HG03097 (cell line): ENCODE results near the gene KRTAP5-7.

Source experiments
- ATAC-seq: cut with Tn5 transposase; IDR thresholded peaks from one replicate; pipeline ENCODE4 v1.9.1; 2021; ENCODE audit not compliant: unreplicated experiment, low FRiP score

Gene KRTAP5-7

GRCh38 chr11:71495286-71496230 lies 31.5 kb upstream of the KRTAP5-7 start:
- no peak for ATAC-seq

GRCh38 chr11:71496421-71496820 lies 30.6 kb upstream of the KRTAP5-7 start:
- ATAC-seq: no peak

GRCh38 chr11:71498091-71498490 lies 29.0 kb upstream of the KRTAP5-7 start:
- no peak for ATAC-seq

DNA sequence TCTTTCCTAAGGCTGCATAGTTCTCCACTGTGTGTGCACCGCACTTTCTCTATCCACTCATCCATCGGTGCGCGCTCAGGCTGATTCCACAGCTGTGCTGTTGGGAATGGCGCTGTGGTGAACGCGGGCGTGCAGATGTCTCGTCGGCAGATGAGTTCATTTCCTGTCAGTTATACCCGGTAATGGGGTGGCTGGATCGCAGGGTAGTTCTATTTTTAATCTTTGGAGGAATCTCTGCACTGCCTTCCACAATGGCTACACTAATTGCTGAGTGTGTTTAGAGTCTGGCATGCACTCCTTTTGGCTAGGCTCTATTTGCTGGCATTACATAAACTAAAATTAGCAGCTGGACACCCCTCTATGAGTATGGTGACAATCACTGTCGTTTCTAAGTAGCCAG lies 27.9 kb upstream of the KRTAP5-7 start:
- ATAC-seq: no peak

DNA sequence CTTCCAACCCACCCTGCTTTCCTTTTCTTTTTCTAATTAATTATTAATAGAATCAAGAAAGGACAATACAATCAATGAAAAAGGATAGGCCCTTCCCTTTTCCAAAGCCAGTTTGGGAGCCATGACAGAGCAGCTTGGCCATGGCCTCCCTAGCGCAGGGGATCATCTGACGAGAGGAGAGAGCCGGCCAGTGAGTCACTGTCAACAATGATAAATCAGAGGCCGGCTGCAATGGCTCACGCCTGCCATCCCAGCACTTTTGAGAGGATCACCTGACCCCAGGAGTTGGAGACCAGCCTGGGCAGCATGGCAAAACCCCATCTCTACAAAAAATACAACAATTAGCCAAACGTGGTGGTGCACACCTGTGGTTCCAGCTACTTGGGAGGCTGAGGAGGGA lies 27.5 kb upstream of the KRTAP5-7 start:
- ATAC-seq: no peak

DNA sequence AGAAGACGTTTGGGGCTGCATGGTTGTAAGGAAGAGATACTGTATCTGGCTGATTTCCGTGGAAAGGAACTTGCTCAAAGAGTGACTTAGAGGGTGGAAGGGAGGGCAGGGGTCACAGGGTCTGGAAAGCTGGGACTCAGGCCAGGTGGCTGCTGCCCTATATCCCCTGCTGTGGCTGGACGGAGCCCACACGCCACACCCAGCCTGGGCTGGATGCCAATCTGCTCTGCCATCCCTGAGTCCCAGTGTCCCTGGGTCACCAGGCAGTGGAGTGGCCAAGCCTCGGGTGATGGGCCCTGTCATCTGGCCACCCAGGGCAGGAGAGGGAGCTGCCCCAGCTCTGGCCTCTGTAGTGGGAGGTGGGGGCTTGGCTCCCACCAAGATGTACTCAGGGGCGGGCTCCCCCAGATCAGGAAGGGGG lies 26.5 kb upstream of the KRTAP5-7 start:
- no peak for ATAC-seq

GRCh38 chr11:71501071-71501985 lies 25.7 kb upstream of the KRTAP5-7 start:
- no peak for ATAC-seq

DNA sequence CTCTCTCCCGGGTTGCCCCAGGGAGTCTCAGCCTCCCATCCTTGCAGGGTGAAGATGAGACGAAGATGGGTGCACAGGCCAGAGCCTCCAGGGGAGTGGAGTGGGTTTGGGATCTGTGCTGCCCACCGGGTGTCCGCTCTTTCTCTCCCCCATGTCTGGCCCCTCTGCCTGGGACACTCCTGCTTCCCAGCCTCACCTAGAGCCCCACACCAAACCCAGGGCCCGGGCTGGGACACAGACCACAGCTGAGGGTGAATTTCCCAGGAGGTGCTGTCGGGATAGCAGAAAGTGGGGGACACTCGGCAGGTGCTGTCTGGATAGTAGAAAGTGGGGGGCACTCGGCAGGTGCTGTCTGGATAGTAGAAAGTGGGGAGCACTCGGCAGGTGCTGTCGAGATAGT lies 25.0 kb upstream of the KRTAP5-7 start:
- no peak for ATAC-seq

DNA sequence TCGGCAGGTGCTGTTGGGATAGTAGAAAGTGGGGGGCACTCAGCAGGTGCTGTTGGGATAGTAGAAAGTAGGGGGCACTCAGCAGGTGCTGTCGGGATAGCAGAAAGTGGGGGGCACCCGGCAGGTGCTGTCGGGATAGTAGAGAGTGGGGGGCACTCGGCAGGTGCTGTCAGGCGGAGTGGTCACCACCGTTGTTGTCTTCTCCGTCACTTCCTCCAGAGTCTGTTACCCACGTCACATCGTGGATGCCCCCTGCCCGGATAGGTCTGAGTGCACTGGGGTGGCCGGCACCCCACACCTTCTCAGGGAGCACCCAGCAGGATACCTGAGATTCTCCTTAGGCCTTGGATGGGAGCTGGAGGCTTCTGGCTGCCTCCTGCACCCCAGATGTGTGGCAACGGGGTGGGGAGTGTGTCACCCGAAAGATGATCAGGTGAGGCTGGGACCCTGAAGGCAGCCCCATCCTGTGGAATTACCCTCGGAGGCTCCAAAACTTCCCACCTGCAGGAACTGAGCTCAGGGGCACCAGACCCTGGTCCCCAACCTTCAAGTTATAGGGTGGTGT lies 24.1 kb upstream of the KRTAP5-7 start:
- ATAC-seq: no peak

GRCh38 chr11:71504531-71504930 lies 22.5 kb upstream of the KRTAP5-7 start:
- no peak for ATAC-seq

DNA sequence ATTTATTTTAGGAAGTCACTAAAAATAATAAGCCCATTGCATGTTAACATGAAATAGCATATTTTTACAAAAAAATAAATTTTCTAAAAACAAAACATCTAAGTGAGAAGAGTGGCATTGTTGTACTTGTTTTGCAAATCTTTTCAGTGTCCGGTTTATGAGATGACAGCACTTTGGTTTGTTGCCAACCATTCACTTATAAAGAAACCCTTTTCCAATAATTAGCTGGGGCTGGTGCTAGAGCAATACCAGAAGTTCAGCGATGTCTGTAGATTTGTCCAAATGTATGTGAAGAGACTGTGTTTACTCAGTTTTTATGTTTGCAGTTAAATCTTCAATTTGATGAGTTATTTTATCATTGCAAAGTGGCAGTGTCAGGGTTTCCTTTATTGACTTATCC lies 22.1 kb upstream of the KRTAP5-7 start:
- no peak for ATAC-seq

GRCh38 chr11:71505781-71506180 lies 21.3 kb upstream of the KRTAP5-7 start:
- no peak for ATAC-seq

- ATAC-seq: no peak
Measured at GRCh38 chr11:71507102-71507501, 20.0 kb upstream of the KRTAP5-7 start.

DNA sequence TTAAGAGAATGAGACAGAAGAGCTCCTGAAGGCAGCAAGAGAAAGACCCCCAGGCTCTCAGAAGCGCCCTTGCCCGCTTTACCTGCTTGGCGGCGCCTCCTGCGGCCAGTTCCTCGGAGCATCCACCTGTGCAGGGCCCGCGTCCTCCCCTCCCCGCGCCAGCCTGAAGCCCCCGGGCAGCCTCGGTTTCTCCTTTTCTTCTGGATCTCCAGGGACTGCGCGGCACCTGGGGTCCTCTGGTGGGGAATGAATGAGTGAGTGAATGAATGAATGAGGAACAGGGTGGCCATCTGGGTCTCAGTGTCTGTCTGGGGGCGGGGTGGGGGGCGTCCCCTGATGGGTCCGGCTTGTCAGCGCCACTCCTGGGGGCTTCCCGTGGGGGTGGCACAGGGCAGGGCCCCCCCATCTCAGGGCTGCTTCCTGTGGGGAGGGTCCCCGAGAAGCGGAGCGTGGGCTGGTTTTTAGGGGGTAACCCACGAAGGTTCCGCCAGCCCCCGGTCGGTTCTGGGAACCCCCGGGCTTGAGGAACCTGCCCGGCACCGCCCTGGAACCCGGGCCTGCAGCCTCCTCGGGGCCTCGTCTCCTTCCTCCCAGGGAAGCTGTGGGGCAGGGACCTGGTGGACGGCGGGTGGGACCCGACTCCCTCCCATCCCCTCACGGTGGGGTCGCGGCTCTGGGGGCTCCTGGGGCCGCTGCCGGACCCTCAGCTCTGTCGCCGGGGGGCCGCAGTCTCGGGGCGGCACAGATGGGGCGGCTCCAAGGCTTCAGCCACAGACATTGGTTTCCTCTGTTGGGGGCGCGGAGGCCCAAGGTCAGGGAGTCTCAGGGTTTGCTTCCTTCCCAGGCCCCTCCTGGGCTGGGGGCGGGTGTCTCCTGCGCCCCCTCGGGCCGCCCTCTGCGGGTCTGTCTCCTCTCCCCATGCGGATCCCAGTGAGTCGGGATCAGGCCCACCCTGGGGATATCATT lies 8.3 kb upstream of the KRTAP5-7 start:
- ATAC-seq: no peak

- no peak for ATAC-seq
Measured at GRCh38 chr11:71519546-71519945, 7.5 kb upstream of the KRTAP5-7 start.

- ATAC-seq: no peak
Measured at GRCh38 chr11:71525188-71525937, 1.7 kb upstream of the KRTAP5-7 start.

DNA sequence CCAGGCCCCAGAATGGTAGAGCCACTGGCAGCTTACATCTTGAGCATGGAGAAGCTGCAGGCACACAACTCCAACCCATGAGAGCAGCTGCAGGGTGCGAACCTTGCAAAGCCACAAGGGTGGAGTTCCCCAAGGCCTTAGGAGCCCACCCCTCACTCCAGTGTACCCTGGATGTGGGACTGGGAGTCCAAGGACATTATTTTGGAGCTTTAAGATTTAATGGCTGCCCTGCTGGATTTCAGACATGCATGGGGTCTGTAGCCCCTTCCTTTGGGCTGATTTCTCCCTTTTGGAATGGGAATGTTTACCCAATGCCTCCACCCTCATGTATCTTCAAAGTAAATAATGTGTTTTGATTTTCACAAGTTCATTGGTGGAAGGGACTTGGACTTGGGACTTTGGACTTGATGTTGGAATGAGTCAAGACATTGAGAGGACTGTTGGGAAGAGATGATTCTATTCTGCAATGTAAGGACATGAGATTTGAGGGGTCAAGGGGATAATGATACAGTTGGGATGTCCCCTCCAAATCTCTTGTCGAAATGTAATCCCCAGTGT lies 1.1 kb upstream of the KRTAP5-7 start:
- ATAC-seq: no peak

DNA sequence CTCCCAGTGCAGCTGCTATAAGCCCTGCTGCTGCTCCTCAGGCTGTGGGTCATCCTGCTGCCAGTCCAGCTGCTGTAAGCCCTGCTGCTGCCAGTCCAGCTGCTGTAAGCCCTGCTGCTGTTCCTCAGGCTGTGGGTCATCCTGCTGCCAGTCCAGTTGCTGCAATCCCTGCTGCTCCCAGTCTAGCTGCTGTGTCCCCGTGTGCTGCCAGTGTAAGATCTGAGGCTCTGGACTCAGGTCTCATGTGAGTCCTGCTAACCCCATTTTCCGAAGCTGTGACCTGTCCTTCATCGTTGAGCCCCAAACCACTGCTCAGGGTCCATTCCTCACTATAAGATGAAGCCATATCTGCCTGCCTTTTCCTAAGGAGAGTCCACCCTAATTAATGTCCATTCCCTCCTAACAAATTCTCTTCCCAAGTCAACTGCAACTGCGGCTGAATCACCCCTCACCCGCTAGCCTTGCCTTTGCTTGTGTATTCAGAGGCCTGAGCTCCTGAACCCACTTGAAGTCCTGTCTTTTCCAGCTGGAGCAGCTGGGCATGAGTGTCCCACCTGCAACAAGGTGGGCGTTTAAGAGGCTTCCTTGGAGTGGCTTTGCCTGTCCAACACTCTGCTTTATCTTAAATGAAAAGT lies 626 bp downstream of the KRTAP5-7 start:
- no peak for ATAC-seq
